OCI-M1 (cell line): ENCODE measurements around the gene LRTM2.

ENCODE experiments used
- DNase-seq: peaks from one replicate; lab custom pipeline; 2025; lab: John Stamatoyannopoulos, UW

Gene LRTM2

DNA sequence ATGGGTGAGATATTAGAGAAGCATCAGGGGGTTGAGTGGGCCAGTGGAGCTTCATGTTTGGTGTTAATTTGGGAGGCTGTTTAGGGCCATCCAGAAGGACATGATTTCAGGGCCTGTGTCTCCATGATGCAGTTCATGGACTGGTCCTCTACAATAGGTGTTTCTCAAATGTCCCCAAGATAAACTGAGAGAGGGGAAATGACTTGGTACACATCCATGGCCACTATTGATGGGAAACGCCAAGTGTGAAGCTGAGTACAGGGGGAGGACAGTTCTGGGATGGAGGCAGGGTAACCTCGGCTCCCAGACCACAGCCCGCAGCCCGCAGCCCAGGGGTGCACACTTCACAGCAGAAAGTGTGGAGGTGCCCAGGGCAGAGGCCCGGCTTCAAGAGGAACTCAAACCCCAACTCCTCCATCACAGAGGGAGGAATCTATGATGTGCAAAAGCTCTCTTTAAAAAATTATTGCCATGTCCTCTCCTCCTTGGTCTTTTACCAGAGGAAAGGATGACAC, 64.8 kb downstream of the LRTM2 start:
- DNase-seq = no peak

DNA sequence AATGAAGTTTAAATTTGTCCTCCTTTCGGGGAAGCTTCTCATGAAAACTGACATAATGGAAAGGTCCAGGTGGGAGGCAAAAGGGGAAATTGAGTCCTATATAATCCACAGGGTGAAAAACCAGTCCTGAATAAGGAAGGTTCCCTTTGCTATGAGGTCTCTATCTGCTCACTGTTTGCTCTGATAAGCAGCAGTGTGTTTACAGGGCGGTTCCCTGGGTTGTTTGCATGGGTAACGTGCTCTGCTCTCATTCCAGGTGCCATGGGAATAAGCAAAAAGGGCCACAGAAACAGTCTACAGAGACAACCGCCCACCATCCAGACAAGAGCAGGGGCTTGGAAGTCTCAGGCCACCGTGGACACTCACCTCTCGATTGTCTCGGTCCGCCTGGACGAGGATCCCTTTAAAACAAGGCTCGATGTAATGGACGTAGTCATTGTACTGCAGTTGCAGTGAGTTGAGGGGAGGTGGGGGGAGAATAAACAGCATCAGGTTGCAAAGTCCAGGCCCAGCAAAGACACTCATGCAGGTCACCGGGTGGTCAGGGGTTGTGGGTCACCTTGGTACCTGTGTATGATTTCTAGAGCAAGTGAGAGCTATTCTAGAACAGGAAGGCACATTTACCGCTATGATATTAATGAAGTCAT, 65.4 kb downstream of the LRTM2 start:
- no peak for DNase-seq
